ENCODE measurements around the gene LCP2.
A peak's percentile ranks its signal among the peaks of the same experiment; 100 is the strongest.

The LCP2 gene

DNA sequence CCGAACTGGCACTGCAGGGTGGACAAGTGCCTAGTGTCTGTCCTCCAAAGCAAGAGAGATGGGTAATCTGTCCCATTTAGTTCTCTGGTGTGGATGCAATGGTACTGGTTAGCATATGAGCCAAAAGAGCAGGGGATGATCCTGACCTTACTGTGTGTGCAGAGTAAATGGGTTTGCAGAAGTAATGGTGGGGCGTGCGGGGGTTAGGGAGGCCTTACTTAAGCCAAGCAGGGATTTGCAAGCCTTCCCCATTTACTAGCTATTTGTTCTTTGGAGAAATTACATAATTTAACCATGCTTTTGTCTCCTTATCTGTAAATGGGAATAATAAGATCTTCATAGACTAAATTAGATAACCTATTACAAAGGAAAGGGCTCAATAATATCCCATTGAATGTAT lies 19.9 kb upstream of the LCP2 start:
- no peak for DNase-seq
- intact Hi-C loops (cut with DNase I): loop anchor here (10.0 kb wide), 1 partner anchor 53 kb away; no protein-coding TSS in a partner anchor

- intact Hi-C loops (cut with DNase I): loop anchor here (10.0 kb wide), 1 partner anchor 52 kb away; no protein-coding TSS in a partner anchor
- DNase-seq: no peak
Observed at GRCh38 chr5:170316937-170317336, 19.4 kb upstream of the LCP2 start.

- intact Hi-C loops (cut with DNase I): loop anchor here (10.0 kb wide), 1 partner anchor 50 kb away; no protein-coding TSS in a partner anchor
- DNase-seq: peak; percentile 69 to 95 (median 78)
Observed at GRCh38 chr5:170315154-170315553, 17.6 kb upstream of the LCP2 start.

DNA sequence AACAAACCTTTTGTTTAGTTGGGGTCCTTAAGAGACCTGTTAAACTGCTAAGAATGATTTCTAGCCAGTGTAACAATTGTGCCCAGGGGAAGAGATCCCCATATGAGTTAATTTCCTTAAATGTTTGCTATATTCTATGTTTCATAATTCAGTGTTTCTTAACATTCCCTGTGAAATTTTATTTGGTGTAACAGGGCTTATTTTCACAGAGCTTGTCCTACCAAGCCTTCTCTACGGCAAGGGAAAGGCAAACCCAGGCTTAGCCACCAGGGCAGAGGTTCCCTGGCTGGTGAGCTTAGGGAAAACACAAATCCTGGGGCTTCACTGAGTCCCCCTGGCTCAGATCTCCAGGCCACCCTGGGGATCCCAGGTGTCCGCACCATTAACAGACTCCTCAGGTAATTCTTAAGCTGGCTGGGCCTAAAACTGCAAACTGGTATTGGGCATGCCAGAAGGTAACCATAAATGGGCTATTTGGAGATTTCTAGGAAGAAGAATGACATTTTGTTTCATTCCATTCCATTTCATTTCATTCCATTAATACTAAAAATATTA lies 17.0 kb upstream of the LCP2 start:
- intact Hi-C loops (cut with DNase I): loop anchor here (10.0 kb wide), 1 partner anchor 50 kb away; no protein-coding TSS in a partner anchor
- DNase-seq: no peak

- intact Hi-C loops (cut with DNase I): loop anchor here (10.0 kb wide), 1 partner anchor 49 kb away; no protein-coding TSS in a partner anchor
- no peak for DNase-seq
Observed at GRCh38 chr5:170313816-170314215, 16.2 kb upstream of the LCP2 start.

DNA sequence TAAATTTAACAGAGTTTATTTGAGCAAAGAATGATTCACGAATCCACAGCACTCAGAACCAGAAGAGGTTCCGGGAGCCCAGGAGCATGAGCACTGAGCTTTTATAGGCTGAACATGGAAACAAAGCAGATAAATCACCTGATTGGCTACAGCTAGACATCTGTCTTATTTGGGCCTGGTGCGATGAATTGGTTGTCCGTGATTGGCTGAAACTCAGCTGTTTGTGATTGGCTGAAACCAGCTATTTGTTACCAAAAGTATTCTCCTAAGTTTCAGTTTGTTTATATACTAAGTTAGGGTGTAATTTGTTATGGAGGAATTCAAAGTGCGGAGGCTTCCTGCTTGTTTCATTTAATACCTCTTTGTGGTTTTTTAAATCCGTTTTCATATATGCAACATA lies 15.8 kb upstream of the LCP2 start:
- intact Hi-C loops (cut with DNase I): loop anchor here (10.0 kb wide), 1 partner anchor 49 kb away; no protein-coding TSS in a partner anchor
- no peak for DNase-seq

DNA sequence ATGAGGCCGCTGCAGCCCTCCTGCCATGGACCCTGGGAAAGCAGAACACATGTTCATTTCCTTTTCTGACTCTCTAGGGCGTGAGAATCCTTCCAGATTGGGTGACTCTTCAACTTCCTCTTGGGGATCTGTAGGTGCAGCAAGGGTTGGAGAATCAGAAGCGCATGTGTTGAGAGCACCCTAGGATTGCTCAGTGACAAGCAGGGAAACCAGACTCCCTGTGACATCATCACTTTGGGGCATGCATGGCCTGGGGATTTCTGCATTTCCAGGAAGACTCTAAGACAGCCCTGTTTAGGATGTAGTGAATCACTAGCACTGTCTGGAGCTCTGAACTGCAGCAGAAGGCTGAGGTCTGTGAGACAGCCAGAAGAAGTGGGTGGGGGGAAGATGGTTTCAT lies 15.1 kb upstream of the LCP2 start:
- intact Hi-C loops (cut with DNase I): loop anchor here (10.0 kb wide), 1 partner anchor 48 kb away; no protein-coding TSS in a partner anchor
- no peak for DNase-seq

DNA sequence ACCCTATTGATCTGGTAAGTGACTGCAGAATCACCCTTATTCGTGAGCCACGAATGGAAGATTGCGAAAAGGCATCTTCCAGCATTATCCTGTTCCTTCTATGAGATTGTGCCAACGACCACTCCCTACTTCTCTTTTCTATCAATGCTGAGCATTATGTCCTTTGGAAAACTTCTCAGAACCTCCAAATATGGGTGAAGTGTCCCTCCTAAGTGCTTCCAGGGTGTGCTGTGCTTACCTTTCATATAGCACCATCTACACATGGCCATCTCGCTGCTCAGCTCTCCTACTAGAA lies 14.7 kb upstream of the LCP2 start:
- intact Hi-C loops (cut with DNase I): loop anchor here (10.0 kb wide), 1 partner anchor 47 kb away; no protein-coding TSS in a partner anchor
- no peak for DNase-seq

DNA sequence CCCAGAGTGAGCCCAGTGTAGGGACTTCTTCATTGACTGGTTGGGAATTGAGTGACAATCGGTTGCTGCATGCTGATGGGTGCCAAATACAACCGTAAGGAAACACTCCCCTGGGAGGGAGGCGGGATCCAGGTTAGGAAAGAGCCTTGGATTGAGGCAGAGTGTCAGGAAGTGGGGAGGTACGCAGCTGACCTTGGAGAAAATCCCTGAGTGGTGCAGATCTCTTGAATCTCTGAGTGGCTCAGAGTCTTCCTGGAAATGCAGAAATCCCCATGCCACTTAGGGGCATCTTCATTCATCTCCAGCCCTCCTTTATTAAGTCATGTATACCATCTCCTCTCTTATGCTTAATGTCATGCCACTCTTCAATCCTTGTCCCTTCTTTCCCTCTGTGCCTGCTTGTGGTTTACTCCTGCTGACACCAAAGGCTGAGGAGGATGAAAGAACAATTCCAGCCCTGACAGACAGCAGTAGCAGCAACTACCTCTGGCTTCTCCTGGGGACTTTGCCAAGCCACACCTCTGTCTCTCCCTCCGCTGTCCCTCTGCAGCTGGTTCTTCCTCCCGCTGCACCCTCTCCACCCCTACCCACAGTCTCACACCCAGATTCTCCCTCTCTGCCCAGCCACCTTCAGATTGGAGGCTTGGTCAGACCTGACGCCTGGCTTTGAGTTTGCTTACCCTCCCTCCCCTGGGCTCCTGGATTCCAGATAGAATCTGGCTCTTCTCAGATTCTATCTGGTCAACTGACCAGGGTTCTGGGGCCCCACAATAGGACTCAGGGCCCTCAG lies 14.1 kb upstream of the LCP2 start:
- intact Hi-C loops (cut with DNase I): loop anchor here (10.0 kb wide), 1 partner anchor 47 kb away; no protein-coding TSS in a partner anchor

DNA sequence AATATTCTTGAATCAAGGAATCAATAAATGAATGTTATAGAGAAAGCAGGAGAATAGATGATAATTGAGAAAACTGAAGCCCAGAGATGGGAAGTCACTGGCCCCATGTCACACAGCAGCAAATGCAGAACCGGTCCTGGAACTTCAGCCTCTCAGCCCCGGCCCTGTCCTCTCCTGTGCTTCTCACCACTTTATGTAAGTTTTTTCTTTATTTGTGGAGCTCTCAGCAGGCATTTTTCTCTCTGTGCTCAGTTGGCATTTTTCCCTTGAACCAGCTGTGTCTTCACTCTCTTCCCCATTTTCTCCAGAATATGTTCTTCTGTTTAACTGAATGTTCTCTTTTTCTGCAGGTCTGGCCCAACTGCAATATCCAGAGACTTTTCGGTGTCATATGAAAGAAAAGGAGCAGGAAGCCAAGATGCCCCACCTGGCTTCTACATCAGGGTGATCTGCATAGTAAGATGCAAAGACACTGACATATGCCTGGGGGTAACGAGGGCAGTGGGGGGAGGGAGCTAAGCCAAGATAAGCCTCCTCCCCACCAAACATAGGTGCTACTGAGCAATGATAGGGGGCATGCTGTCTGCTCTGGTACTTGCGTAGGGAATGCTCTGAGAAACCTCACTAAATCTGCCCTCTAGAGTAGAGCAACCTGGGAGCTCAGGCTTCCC lies 12.8 kb upstream of the LCP2 start:
- DNase-seq: no peak
- intact Hi-C loops (cut with DNase I): loop anchor here (10.0 kb wide), 1 partner anchor 46 kb away; no protein-coding TSS in a partner anchor

More for the DNA sequence above, 14.1 kb upstream of the LCP2 start:
- DNase-seq: no peak

- intact Hi-C loops (cut with DNase I): no loop called here
- no peak for DNase-seq
Observed at GRCh38 chr5:170308686-170309085, 11.1 kb upstream of the LCP2 start.

DNA sequence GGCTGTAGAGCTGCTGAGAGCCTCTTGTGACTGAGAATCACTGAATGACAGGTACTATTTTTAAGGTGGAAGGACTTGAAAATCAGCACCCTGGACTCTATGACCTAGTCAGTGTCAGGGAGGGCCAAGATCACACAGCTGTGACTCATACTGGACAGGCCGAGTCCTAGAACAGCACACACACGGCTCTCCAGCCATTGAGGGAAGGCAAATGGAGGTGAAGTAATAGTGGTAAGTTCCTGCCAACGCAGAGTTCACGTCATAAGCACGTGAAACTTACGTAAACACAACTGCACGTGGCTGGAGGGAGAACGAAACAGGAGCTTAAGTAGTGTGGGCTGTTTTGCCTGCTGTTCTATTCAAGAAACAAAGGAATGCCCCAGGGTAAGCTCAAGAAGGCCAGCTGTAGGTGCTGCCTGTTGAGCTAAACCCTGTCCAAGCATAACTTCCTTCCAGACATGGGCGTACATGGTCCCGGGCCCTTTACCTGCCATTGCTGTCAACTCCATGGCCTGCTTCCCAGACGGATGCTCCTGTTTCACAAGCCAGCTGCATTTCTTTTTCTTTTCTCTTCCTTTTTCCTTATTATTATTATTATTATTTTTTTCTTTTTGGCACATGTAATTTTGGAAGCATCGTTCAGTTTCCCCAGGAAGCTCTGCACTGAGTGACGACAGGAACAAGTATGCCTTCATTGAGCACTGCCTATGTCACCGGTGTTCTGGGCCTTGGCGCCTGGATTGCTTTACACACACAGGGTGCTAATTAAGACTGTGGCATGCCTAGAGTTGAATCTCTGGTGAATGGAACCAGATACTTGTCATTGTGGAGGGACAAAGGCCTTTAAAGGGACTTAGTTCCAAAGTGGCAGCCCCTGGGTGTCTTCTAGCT lies 10.2 kb upstream of the LCP2 start:
- intact Hi-C loops (cut with DNase I): no loop called here
- DNase-seq: no peak

- intact Hi-C loops (cut with DNase I): no loop called here
- no peak for DNase-seq
Observed at GRCh38 chr5:170306381-170306831, 8.8 kb upstream of the LCP2 start.

GRCh38 chr5:170305646-170306025 lies 8.1 kb upstream of the LCP2 start:
- no peak for DNase-seq
- intact Hi-C loops (cut with DNase I): no loop called here

DNA sequence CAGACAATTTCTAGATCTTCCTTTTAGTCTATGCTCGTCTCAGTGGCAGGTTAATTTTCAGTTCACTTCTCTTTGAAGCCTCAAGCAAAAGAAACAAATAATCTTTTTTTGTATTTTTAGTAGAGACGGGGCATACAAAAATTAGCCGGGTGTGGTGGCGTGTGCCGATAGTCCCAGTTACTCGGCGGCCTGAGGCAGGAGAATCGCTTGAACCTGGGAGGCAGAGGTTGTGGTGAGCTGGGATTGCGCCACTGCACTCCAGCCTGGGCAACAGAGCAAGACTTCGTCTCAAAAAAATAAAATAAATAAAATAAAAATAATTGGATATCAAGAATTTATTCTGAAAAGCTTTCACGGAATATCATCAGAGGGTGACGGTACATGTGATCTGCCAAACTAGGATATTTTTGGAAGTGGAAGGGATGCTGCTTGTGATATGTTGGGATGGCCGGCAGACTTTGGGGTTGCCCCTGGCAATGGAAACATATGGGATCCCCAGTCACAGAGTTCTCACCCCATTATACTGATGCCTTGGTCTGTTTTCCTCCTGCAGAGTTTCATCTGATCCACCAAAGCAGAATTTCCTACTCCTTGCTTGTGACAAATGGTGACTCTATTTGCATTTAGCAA lies 7.6 kb upstream of the LCP2 start:
- intact Hi-C loops (cut with DNase I): no loop called here
- DNase-seq: no peak

GRCh38 chr5:170303549-170303948 lies 6.0 kb upstream of the LCP2 start:
- intact Hi-C loops (cut with DNase I): no loop called here
- no peak for DNase-seq

DNA sequence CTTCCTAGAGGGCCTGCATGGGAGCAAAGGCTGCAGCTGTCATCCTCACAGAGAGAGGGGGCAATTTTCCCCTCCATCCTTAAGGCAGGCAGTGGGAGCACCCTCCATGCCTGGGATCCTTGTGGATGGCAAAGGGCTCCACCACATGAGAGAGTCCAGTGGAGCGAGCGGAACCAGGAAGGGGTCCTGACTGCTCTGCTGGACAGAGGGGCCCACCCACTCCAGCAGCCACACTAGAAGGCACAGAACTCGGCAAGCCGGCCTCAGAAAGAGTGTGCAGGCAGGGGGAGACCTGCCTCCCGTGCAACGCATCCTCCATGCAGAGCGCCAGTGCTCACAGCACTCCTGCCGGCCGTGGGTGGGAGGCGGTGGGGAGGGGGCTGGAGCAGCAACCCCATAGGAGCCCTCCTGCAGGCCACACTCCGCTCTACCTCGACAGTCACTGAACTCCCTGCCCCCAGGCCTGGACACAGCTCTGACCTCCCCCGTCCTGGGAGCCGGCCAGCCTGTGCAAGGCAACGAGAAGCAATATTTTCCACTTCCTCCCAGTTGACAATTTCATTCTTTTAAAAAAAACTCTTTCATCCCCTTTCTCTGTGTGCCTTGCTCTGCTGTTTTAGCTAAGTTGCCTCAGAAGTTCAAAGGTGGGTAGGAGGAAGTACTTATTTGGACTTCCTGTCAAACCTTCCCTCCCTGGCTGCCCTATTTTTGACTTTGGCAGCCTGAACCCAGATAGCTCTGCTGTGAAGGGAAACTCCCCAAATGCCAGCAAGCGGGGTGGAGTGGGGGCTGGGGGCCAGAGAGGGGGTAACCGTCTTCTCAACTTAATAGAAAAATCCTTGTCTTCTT lies 5.3 kb upstream of the LCP2 start:
- intact Hi-C loops (cut with DNase I): no loop called here
- DNase-seq: peak in 2 of 10 donors; percentile 23 to 87

DNA sequence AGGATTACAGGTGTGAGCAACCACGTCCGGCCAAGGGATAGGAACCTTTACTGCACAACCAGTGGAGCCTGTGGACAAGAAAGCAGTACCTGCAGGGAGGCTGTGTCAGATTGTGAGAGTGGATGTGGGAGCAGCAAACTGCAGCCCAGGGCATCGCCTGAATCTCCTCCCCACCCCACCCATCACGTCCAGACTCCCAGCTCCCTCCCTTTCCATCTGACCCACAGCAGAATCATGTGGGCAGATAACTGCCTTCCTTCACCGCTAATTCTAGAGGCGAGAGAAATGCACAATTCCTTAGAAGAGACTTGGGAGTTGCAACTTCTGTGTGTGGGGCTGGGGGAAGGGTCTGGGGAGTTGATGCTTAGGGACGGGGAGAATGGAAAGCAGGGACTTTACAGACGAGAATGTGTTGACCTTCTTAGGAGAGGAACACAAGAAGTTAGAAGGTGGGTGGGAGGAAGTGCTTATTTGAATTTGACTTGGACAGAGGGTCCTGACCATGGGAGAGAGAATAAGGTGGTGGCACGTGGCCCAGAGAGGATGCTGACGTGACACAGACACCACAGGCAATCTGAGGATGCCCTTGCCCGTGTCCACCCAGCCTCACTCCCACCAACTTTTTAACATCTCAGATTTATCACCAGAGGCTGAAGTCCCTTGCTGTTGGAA lies 4.5 kb upstream of the LCP2 start:
- DNase-seq: no peak
- intact Hi-C loops (cut with DNase I): no loop called here
